Esophagus muscularis mucosa (tissue), 4 donors: Measurements from ENCODE around the gene SERPINH1. TPM values are rescaled to one million over a fixed set of nuclear protein-coding genes. Genes with fewer than 3 reads are reported as not detected.
A peak's percentile ranks its signal among the peaks of the same experiment; 100 is the strongest.

Experiments
- DNase-seq: peaks from one replicate; pipeline ENCODE4 v3.0.0-alpha.2; 2017; ENCODE audit errors: extremely low spot score
- H3K27ac ChIP-seq, 4 donors: fragments of 200-600 bp; sonication (generic); replicated peaks in 1 of 4; 1 replicate in 3 of 4; 2 replicates in 1 of 4; pipeline ENCODE4 v1.5.1; 2016 to 2019; ENCODE audit warnings: mild to moderate bottlenecking in 1 of 4
- H3K27me3 ChIP-seq, 4 donors: fragments of 200-600 bp; sonication (generic); one replicate each; pipeline versions ENCODE4 v1.5.1 to v1.6.0; 2016 to 2019
- H3K36me3 ChIP-seq, 4 donors: fragments of 200-600 bp; sonication (generic); one replicate each; pipeline ENCODE4 v1.5.1; 2016 to 2019
- H3K4me1 ChIP-seq, 4 donors: fragments of 200-600 bp; sonication (generic); one replicate each; pipeline ENCODE4 v1.5.1; 2016 to 2019
- H3K4me3 ChIP-seq, 4 donors: fragments of 200-600 bp; sonication (generic); 1 replicate in 2 of 4; 2 replicates in 2 of 4; pipeline ENCODE4 v1.5.1; 2016 to 2019; ENCODE audit warnings: mild to moderate bottlenecking in 4 of 4, moderate library complexity in 1 of 4
- H3K9me3 ChIP-seq, 4 donors: fragments of 200-600 bp; sonication (generic); 1 replicate in 3 of 4; 2 replicates in 1 of 4; pipeline ENCODE4 v1.5.1; 2016 to 2019
- CTCF ChIP-seq, 3 experiments: fragments of 200-600 bp in 2 of 3; fragments of 450-650 bp in 1 of 3; sonication (generic) in 2 of 3; IDR thresholded peaks; one replicate each; pipeline ENCODE4 v1.5.1; 2017 to 2019; ENCODE audit warnings: antibody characterized with exemption in 3 of 3, mild to moderate bottlenecking in 2 of 3, moderate library complexity in 1 of 3
- EP300 ChIP-seq: sonication (generic); formaldehyde crosslinking; IDR thresholded peaks from one replicate; pipeline ENCODE4 v1.6.1; 2017; ENCODE audit warnings: antibody characterized with exemption
- POLR2A ChIP-seq: fragments of 450-650 bp; IDR thresholded peaks from one replicate; pipeline ENCODE4 v1.6.1; 2017; ENCODE audit warnings: antibody characterized with exemption, moderate library complexity, mild to moderate bottlenecking, low read depth
- POLR2AphosphoS5 ChIP-seq, 2 donors: sonication (generic); formaldehyde crosslinking; IDR thresholded peaks; one replicate each; pipeline ENCODE4 v1.6.1; 2017; ENCODE audit warnings: antibody characterized with exemption in 2 of 2
- WGBS: methylation state at CpG from one replicate; pipeline ENCODE4 v1.1.5; 2018; 5-methylcytosine and 5-hydroxymethylcytosine counted together
- intact Hi-C: fragments of 100-400 bp; cut with DNase I; formaldehyde crosslinking; loops from one replicate; pipeline ENCODE4 v1.15.1; 2023
- total RNA-seq, 4 donors: library from RNA; depleted of rRNA; stranded (reverse); fragments of >200 nt; gene quantifications; one replicate each; pipeline versions ENCODE4 v1.1.0 to v1.2.1, GENCODE V29; 2016

The SERPINH1 gene
- total RNA-seq, 4 donors from 2014 or later: 162 to 270 (median 219) TPM

- intact Hi-C loops: no loop called here
- WGBS: 17% methylated on average over 21 of the region's 21 CpGs
- H3K9me3 ChIP-seq: no peaks in the 10 kb centered on the region
- H3K4me3 ChIP-seq: peak overlapping the region; percentile 85 to 97 (median 94)
- no peak for TF ChIP-seq EP300
- no peak for TF ChIP-seq POLR2AphosphoS5 (IDR thresholded peaks at IDR 0.05)
- TF ChIP-seq POLR2A: no peak
- TF ChIP-seq CTCF (IDR thresholded peaks at IDR 0.05): no peak
- H3K36me3 ChIP-seq: peaks cover 1 to 16% (median 9%) of the 10 kb centered on the region in 4 donors
- H3K4me1 ChIP-seq: peaks cover 77 to 92% (median 89%) of the 10 kb centered on the region in 4 donors
- no peak for DNase-seq
- H3K27ac ChIP-seq: peak overlapping the region; percentile 99 to 100 (median 100)
- H3K27me3 ChIP-seq: no peaks in the 10 kb centered on the region
These were observed 516 bp upstream of the SERPINH1 start for GRCh38 chr11:75561426-75562047.

- intact Hi-C loops: no loop called here
- TF ChIP-seq EP300: no peak
- no peak for TF ChIP-seq CTCF (IDR thresholded peaks at IDR 0.05)
- TF ChIP-seq POLR2AphosphoS5 (IDR thresholded peaks at IDR 0.05): no peak
- TF ChIP-seq POLR2A: no peak
- peaks cover 82 to 92% (median 89%) of the 10 kb centered on the region in 4 donors for H3K4me1 ChIP-seq
- H3K4me3 ChIP-seq: peak overlapping the region; percentile 85 to 97 (median 94)
- H3K27ac ChIP-seq: peak overlapping the region; percentile 99 to 100 (median 100)
- no peak for DNase-seq
- peaks cover 15 to 30% (median 23%) of the 10 kb centered on the region in 4 donors for H3K36me3 ChIP-seq
- H3K9me3 ChIP-seq: no peaks in the 10 kb centered on the region
- 2% methylated on average over 16 of the region's 16 CpGs for WGBS
- no peaks in the 10 kb centered on the region for H3K27me3 ChIP-seq
These were observed 907 bp downstream of the SERPINH1 start for GRCh38 chr11:75562836-75563484.

GRCh38 chr11:75563501-75563977 lies 1.5 kb downstream of the SERPINH1 start:
- WGBS: 10% methylated on average over 5 of the region's 5 CpGs
- Histone ChIP-seq H3K9me3 (no peaks in the 10 kb centered on the region), H3K4me1 (peaks cover 82 to 92% (median 89%) of the 10 kb centered on the region in 4 donors), H3K36me3 (peaks cover 20 to 36% (median 29%) of the 10 kb centered on the region in 4 donors), H3K4me3 (peak overlapping the region; percentile 85 to 97 (median 94)), H3K27ac (peak overlapping the region; percentile 99 to 100 (median 100)), H3K27me3 (no peaks in the 10 kb centered on the region)
- TF ChIP-seq CTCF (IDR thresholded peaks at IDR 0.05) (no peak), POLR2A (peak; percentile 6)
- intact Hi-C loops: no loop called here
- DNase-seq: no peak

- no peak for DNase-seq
- Histone ChIP-seq H3K27me3 (no peaks in the 10 kb centered on the region), H3K9me3 (no peaks in the 10 kb centered on the region), H3K4me3 (peak overlapping the region; percentile 85 to 97 (median 94)), H3K36me3 (peaks cover 25 to 41% (median 34%) of the 10 kb centered on the region in 4 donors), H3K4me1 (peaks cover 80 to 92% (median 89%) of the 10 kb centered on the region in 4 donors), H3K27ac (peak overlapping the region; percentile 99 to 100 (median 100))
- WGBS: 15% methylated on average over 3 of the region's 9 CpGs
- intact Hi-C loops: no loop called here
- TF ChIP-seq POLR2A: no peak
- peak; percentile 46 to 63 for TF ChIP-seq POLR2AphosphoS5 (IDR thresholded peaks at IDR 0.05)
- no peak for TF ChIP-seq EP300
- TF ChIP-seq CTCF (IDR thresholded peaks at IDR 0.05): peak; percentile 36 to 69 (median 64)
These were observed 2.0 kb downstream of the SERPINH1 start for GRCh38 chr11:75563978-75564552.
